Measurements from ENCODE around the gene RBKS. TPM values are rescaled to one million over a fixed set of nuclear protein-coding genes. Genes with fewer than 3 reads are reported as not detected.
"Not testable (repeated sequence)": the region's sequence is repeated elsewhere in the genome, so short reads cannot be mapped to it uniquely, and the experiment has no call there.

RBKS gene
- total and polyA plus RNA-seq, 2 of the 8 experiments (the other 6 are each of a cell fraction or from before 2014, with no cell fraction given) = 1.1 to 1.5 TPM

DNA sequence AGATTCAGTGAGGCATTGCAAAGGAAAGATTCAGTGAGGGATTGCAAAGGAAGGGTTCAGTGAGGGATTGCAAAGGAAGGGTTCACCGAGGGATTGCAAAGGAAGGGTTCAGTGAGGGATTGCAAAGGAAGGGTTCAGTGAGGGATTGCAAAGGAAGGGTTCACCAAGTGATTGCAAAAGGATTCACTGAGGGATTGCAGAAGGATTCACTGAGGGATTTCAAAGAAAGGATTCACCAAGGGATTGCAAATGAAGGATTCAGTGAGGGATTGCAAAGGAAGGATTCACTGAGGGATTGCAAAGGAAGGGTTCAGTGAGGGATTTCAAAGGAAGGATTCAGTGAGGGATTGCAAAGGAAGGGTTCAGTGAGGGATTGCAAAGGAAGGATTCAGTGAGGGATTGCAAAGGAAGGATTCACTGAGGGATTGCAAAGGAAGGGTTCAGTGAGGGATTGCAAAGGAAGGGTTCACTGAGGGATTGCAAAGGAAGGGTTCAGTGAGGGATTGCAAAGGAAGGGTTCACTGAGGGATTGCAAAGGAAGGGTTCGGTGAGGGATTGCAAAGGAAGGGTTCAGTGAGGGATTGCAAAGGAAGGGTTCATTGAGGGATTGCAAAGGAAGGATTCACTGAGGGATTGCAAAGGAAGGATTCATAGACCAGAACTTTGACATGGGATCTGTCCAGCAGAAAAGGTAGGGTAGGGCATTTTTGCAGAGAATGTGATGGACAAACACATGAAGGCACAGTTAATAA, 141.2 kb downstream of the RBKS start:
- H3K4ac ChIP-seq (replicated peaks; ENCODE audit: insufficient read length, low read depth, low read length); H4K20me1 ChIP-seq (replicated peaks in 1 of 2; ENCODE audit: control insufficient read depth in 1 of 2, insufficient read depth in 2 of 2, low read length in 2 of 2); H2BK12ac ChIP-seq (ENCODE audit: low read depth, low read length); H4K8ac ChIP-seq (ENCODE audit: extremely low read depth, insufficient read depth, low read length); H3K27me3 ChIP-seq (replicated peaks in 1 of 4; ENCODE audit: control insufficient read depth in 3 of 4, extremely low read depth in 1 of 4, insufficient read depth in 3 of 4, low read length in 3 of 4); H3K79me1 ChIP-seq (ENCODE audit: low read depth, low read length); H3K23ac ChIP-seq (ENCODE audit: insufficient read length); CTCF ChIA-PET (ENCODE audit: partially characterized antibody); H2AFZ ChIP-seq (ENCODE audit: low read length); H3K4me3 ChIP-seq (ENCODE audit: extremely low read depth in 1 of 4, insufficient read depth in 2 of 4, low read depth in 3 of 4, low read length in 4 of 4); H4K5ac ChIP-seq (ENCODE audit: insufficient read length, low read depth, low read length); H3K36me3 ChIP-seq (ENCODE audit: control insufficient read depth in 2 of 4, insufficient read depth in 4 of 4, low read length in 3 of 4); H3K79me2 ChIP-seq (ENCODE audit: control insufficient read depth in 1 of 2, insufficient read depth in 2 of 2, low read length in 2 of 2); H3K23me2 ChIP-seq (ENCODE audit: low read depth, low read length); DNase-seq (ENCODE audit: low read depth in 1 of 2, low spot score in 2 of 2); H3K27ac ChIP-seq (ENCODE audit: low read depth, low read length); FAIRE-seq; H3K18ac ChIP-seq (ENCODE audit: extremely low read depth, low read length); H3K4me2 ChIP-seq (ENCODE audit: insufficient read depth in 1 of 2, low read depth in 2 of 2, low read length in 2 of 2); H2AK5ac ChIP-seq (ENCODE audit: low read depth, low read length); H2BK120ac ChIP-seq (replicated peaks; ENCODE audit: low read depth, low read length); H2BK20ac ChIP-seq (ENCODE audit: low read length); H3K9ac ChIP-seq (replicated peaks in 1 of 4; ENCODE audit: extremely low read depth in 1 of 4, low read depth in 3 of 4, low read length in 3 of 4); H2BK15ac ChIP-seq (ENCODE audit: low read length); H3K14ac ChIP-seq (ENCODE audit: insufficient read length); H3K56ac ChIP-seq (replicated peaks; ENCODE audit: insufficient read length, low read depth, low read length); POLR2A ChIA-PET (ENCODE audit: partially characterized antibody); H3K9me3 ChIP-seq (ENCODE audit: insufficient read depth in 2 of 2, low read depth in 1 of 2, low read length in 1 of 2); H2BK5ac ChIP-seq (ENCODE audit: low read depth, low read length); H4K91ac ChIP-seq (replicated peaks; ENCODE audit: insufficient read length, low read length): not testable (repeated sequence)
- peaks cover 3 to 13% (median 8%) of the 10 kb centered on the region in 4 experiments; a peak in 6 of 7 replicates for H3K4me1 ChIP-seq (replicated peaks in 1 of 4; ENCODE audit: control insufficient read depth in 3 of 4, insufficient read depth in 4 of 4, low read length in 3 of 4)
- WGBS, 2 experiments (ENCODE audit: extremely low coverage in 1 of 2, insufficient coverage in 1 of 2, insufficient read length in 1 of 2, insufficient replicate concordance in 2 of 2, low coverage in 1 of 2, low lambda C conversion rate in 2 of 2, missing lambda C conversion rate in 1 of 2) = 89% methylated on average over 2 of the region's 2 CpGs; no CpG with 5 or more reads in 1 of the 2 experiments

Measured in H1 (cell line).